HG02798 (cell line): ENCODE results near the gene NDOR1.

Source experiments
- ATAC-seq: cut with Tn5 transposase; IDR thresholded peaks from one replicate; pipeline ENCODE4 v1.9.1; 2021; ENCODE audit warnings: mild to moderate bottlenecking; ENCODE audit not compliant: unreplicated experiment, poor library complexity

The NDOR1 gene

GRCh38 chr9:137180491-137180890 lies 25.0 kb upstream of the NDOR1 start:
- no peak for ATAC-seq

GRCh38 chr9:137181680-137182079 lies 23.8 kb upstream of the NDOR1 start:
- ATAC-seq = no peak

- ATAC-seq = no peak
Measured at GRCh38 chr9:137182836-137183235, 22.7 kb upstream of the NDOR1 start.

GRCh38 chr9:137183980-137184595 lies 21.4 kb upstream of the NDOR1 start:
- ATAC-seq = no peak

GRCh38 chr9:137184881-137185660 lies 20.4 kb upstream of the NDOR1 start:
- ATAC-seq = no peak

- ATAC-seq = no peak
Measured at GRCh38 chr9:137185921-137186320, 19.6 kb upstream of the NDOR1 start.

GRCh38 chr9:137186385-137186784 lies 19.1 kb upstream of the NDOR1 start:
- ATAC-seq = no peak

GRCh38 chr9:137187386-137187785 lies 18.1 kb upstream of the NDOR1 start:
- no peak for ATAC-seq

- no peak for ATAC-seq
Measured at GRCh38 chr9:137188086-137188489, 17.4 kb upstream of the NDOR1 start.

GRCh38 chr9:137188490-137189296 lies 16.8 kb upstream of the NDOR1 start, which contains the start of the genes ANAPC2 and SSNA1:
ANAPC2 (minus strand) TSS chr9:137188560; CDS start chr9:137188532, 28 bp downstream.
SSNA1 (plus strand) TSS chr9:137188676; CDS start chr9:137188727, 51 bp downstream.
- ATAC-seq = peak; percentile 89

GRCh38 chr9:137189297-137190295 lies 15.9 kb upstream of the NDOR1 start:
- no peak for ATAC-seq

- no peak for ATAC-seq
Measured at GRCh38 chr9:137190315-137190856, 15.1 kb upstream of the NDOR1 start.

- no peak for ATAC-seq
Measured at GRCh38 chr9:137191245-137191644, 14.3 kb upstream of the NDOR1 start.

GRCh38 chr9:137191691-137192447 lies 13.6 kb upstream of the NDOR1 start:
- no peak for ATAC-seq

- ATAC-seq = no peak
Measured at GRCh38 chr9:137192448-137192780, 13.1 kb upstream of the NDOR1 start.

GRCh38 chr9:137192859-137193258 lies 12.6 kb upstream of the NDOR1 start:
- no peak for ATAC-seq

- no peak for ATAC-seq
Measured at GRCh38 chr9:137193771-137194170, 11.7 kb upstream of the NDOR1 start.

GRCh38 chr9:137194388-137194787 lies 11.1 kb upstream of the NDOR1 start:
- no peak for ATAC-seq

- ATAC-seq = no peak
Measured at GRCh38 chr9:137194909-137195308, 10.6 kb upstream of the NDOR1 start.
